Liver (tissue), 9 donors: Measurements from ENCODE around the gene GPR33. TPM values are rescaled to one million over a fixed set of nuclear protein-coding genes. Genes with fewer than 3 reads are reported as not detected.

Experiments
- DNase-seq: peaks from one replicate; pipeline ENCODE4 v3.0.0-alpha.2; 2017; ENCODE audit warnings: low spot score
- H3K27ac ChIP-seq, 2 donors: one replicate each; pipeline ENCODE4 v1.7.0; 2013; ENCODE audit warnings: inconsistent platforms in 2 of 2, low read length in 2 of 2, control low read depth in 1 of 2, low read depth in 1 of 2, mild to moderate bottlenecking in 1 of 2
- H3K27me3 ChIP-seq, 4 donors: one replicate each; pipeline versions ENCODE4 v1.6.1 to v1.7.0; 2013; ENCODE audit warnings: low read length in 3 of 4, inconsistent platforms in 1 of 4, mild to moderate bottlenecking in 1 of 4, moderate library complexity in 1 of 4; ENCODE audit not compliant: control insufficient read depth in 4 of 4, insufficient read depth in 4 of 4
- H3K36me3 ChIP-seq, 4 donors: one replicate each; pipeline versions ENCODE4 v1.6.1 to v1.7.0; 2013; ENCODE audit warnings: low read length in 3 of 4, mild to moderate bottlenecking in 3 of 4, low read depth in 1 of 4, moderate library complexity in 1 of 4; ENCODE audit not compliant: control insufficient read depth in 4 of 4, insufficient read depth in 3 of 4
- H3K4me1 ChIP-seq, 4 donors: one replicate each; pipeline versions ENCODE4 v1.6.1 to v1.7.0; 2013; ENCODE audit warnings: low read length in 3 of 4, mild to moderate bottlenecking in 3 of 4, moderate library complexity in 1 of 4; ENCODE audit not compliant: control insufficient read depth in 4 of 4, insufficient read depth in 4 of 4
- H3K4me3 ChIP-seq, 3 donors: one replicate each; pipeline versions ENCODE4 v1.6.1 to v1.7.0; 2013; ENCODE audit warnings: low read length in 3 of 3, control low read depth in 1 of 3, low read depth in 1 of 3, mild to moderate bottlenecking in 1 of 3
- H3K9ac ChIP-seq, 2 donors: one replicate each; pipeline ENCODE4 v1.7.0; 2013; ENCODE audit warnings: low read length in 2 of 2, mild to moderate bottlenecking in 2 of 2, moderate library complexity in 2 of 2, control low read depth in 1 of 2, low read depth in 1 of 2
- H3K9me3 ChIP-seq, 4 donors: one replicate each; pipeline versions ENCODE4 v1.6.1 to v1.7.0; 2013; ENCODE audit warnings: low read length in 3 of 4; ENCODE audit not compliant: control insufficient read depth in 4 of 4
- FOXA1 ChIP-seq: IDR thresholded peaks from 2 replicates; pipeline ENCODE4 v1.6.1; 2016; ENCODE audit warnings: antibody characterized with exemption
- GABPA ChIP-seq, 2 donors: IDR thresholded peaks in 1 of 2; conservative IDR thresholded peaks in 1 of 2; 2 replicates each; pipeline ENCODE4 v1.6.1; 2016; ENCODE audit warnings: antibody characterized with exemption in 2 of 2, mild to moderate bottlenecking in 1 of 2, moderate library complexity in 1 of 2
- HNF4A ChIP-seq, 2 donors: conservative IDR thresholded peaks; 2 replicates each; pipeline ENCODE4 v1.6.1; 2016; ENCODE audit warnings: antibody characterized with exemption in 2 of 2, mild to moderate bottlenecking in 2 of 2
- HNF4G ChIP-seq: IDR thresholded peaks from 2 replicates; pipeline ENCODE4 v1.6.1; 2016; ENCODE audit warnings: antibody characterized with exemption
- JUND ChIP-seq, 2 donors: IDR thresholded peaks; 2 replicates each; pipeline ENCODE4 v1.6.1; 2016; ENCODE audit warnings: antibody characterized with exemption in 2 of 2
- NR2F2 ChIP-seq: IDR thresholded peaks from 2 replicates; pipeline ENCODE4 v1.6.1; 2016; ENCODE audit warnings: antibody characterized with exemption
- RAD21 ChIP-seq, 2 donors: IDR thresholded peaks; 2 replicates each; pipeline ENCODE4 v1.6.1; 2016; ENCODE audit warnings: antibody characterized with exemption in 2 of 2, mild to moderate bottlenecking in 2 of 2
- REST ChIP-seq: IDR thresholded peaks from 2 replicates; pipeline ENCODE4 v1.6.1; 2016; ENCODE audit warnings: antibody characterized with exemption, mild to moderate bottlenecking
- RXRA ChIP-seq, 2 donors: IDR thresholded peaks; 2 replicates each; pipeline ENCODE4 v1.6.1; 2017 to 2018; ENCODE audit warnings: antibody characterized with exemption in 2 of 2, mild to moderate bottlenecking in 1 of 2
- SP1 ChIP-seq: IDR thresholded peaks from 2 replicates; pipeline ENCODE4 v1.6.1; 2018; ENCODE audit warnings: antibody characterized with exemption, mild to moderate bottlenecking
- TAF1 ChIP-seq: conservative IDR thresholded peaks from 2 replicates; pipeline ENCODE4 v1.6.1; 2016; ENCODE audit warnings: antibody characterized with exemption, mild to moderate bottlenecking
- YY1 ChIP-seq: IDR thresholded peaks from 2 replicates; pipeline ENCODE4 v1.6.1; 2016; ENCODE audit warnings: antibody characterized with exemption, mild to moderate bottlenecking
- ZBTB33 ChIP-seq: IDR thresholded peaks from 2 replicates; pipeline ENCODE4 v1.6.1; 2016; ENCODE audit warnings: antibody characterized with exemption
- WGBS: extraction: QIAGEN DNeasy Blood & Tissue Kit; methylation state at CpG from one replicate; pipeline ENCODE4 v1.1.7; 2013; 5-methylcytosine and 5-hydroxymethylcytosine counted together
- polyA plus RNA-seq, 2 donors: library from polyadenylated mRNA; stranded (reverse) in 1 of 2; unstranded in 1 of 2; fragments of 200-250 nt in 1 of 2; fragments of >200 nt in 1 of 2; fragmentation: Nextera tagmentation in 1 of 2; extraction: Ambion mirVana in 1 of 2; gene quantifications; one replicate each; pipeline versions ENCODE4 v1.2.1 to v1.2.3, GENCODE V29; 2013 to 2015
- total RNA-seq, 2 donors: library from RNA; depleted of rRNA; stranded (reverse); fragments of >200 nt; gene quantifications; one replicate each; pipeline ENCODE4 v1.2.3, GENCODE V29; 2014
- TF ChIP-seq, protein P1 (sequence below): IDR thresholded peaks from 2 replicates; pipeline ENCODE4 v1.6.1; 2016; ENCODE audit warnings: antibody characterized with exemption
- TF ChIP-seq, protein P2 (sequence below): IDR thresholded peaks from 2 replicates; pipeline ENCODE4 v1.6.1; 2016; ENCODE audit warnings: antibody characterized with exemption
- TF ChIP-seq, protein P3 (sequence below): fragments of 150-350 bp; IDR thresholded peaks from 2 replicates; pipeline ENCODE4 v1.5.1; 2017; ENCODE audit warnings: improper control_type of control experiment, low read depth, low read length; ENCODE audit not compliant: missing input control
- donor health status: healthy.
- donor health status: healthy.
- donor health status: healthy.
- donor health status: healthy.
- donor health status: healthy.

The GPR33 gene
- total and polyA plus RNA-seq, 4 donors, result not detected

DNA sequence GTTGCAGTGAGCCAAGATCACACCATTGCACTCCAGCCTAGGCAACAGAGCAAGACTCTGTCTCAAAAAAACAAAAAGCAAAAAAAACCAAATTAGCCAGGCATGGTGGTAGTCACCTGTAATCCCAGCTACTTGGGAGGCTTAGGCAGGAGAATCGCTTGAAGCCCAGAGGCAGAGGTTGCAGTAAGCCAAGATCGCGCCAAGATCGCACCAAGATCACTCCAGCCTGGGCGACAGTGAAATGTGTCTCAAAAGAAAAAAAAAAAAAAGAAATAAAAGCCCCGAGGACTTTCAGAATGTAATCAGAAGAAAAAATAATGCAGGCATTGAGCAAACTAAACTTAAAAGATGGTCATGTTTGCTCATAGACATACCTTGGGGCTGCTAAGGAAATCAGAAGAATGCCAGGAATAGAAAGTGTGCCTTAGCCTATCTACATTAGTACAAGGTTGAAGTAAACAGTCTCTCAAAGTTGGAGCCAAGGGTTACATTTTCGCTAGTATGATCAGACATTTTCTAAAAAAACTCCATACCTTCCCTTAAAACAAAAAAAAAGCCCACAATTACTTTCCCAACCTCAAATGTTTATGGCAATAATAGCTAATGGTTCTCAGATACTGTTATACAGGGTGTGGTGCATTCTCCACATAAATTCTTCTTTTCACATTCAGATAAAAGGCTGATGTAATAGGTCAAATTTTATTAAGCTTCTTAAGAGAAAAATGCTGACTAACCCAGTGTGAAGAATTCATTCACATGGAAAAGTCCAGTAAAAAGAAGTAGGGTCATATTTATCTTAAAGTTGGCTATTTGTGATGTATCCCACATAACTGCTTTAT is 46.3 kb downstream of the GPR33 start:
- TF ChIP-seq NR2F2 (no peak), REST (no peak), RXRA (IDR thresholded peaks at IDR 0.05) (no peak), ZBTB33 (no peak), FOXA1 (no peak), TAF1 (no peak), HNF4A (conservative IDR thresholded peaks at IDR 0.05) (no peak), SP1 (no peak)
- TF ChIP-seq, protein P1, sequence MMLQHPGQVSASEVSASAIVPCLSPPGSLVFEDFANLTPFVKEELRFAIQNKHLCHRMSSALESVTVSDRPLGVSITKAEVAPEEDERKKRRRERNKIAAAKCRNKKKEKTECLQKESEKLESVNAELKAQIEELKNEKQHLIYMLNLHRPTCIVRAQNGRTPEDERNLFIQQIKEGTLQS, result no peak
- TF ChIP-seq, protein P2, sequence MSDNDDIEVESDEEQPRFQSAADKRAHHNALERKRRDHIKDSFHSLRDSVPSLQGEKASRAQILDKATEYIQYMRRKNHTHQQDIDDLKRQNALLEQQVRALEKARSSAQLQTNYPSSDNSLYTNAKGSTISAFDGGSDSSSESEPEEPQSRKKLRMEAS, result no peak
- TF ChIP-seq, protein P3, sequence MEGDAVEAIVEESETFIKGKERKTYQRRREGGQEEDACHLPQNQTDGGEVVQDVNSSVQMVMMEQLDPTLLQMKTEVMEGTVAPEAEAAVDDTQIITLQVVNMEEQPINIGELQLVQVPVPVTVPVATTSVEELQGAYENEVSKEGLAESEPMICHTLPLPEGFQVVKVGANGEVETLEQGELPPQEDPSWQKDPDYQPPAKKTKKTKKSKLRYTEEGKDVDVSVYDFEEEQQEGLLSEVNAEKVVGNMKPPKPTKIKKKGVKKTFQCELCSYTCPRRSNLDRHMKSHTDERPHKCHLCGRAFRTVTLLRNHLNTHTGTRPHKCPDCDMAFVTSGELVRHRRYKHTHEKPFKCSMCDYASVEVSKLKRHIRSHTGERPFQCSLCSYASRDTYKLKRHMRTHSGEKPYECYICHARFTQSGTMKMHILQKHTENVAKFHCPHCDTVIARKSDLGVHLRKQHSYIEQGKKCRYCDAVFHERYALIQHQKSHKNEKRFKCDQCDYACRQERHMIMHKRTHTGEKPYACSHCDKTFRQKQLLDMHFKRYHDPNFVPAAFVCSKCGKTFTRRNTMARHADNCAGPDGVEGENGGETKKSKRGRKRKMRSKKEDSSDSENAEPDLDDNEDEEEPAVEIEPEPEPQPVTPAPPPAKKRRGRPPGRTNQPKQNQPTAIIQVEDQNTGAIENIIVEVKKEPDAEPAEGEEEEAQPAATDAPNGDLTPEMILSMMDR, result no peak
- WGBS, result 80% methylated on average over 7 of the region's 7 CpGs
- no peak overlapping the region for H3K27ac ChIP-seq
- no peak overlapping the region for H3K4me3 ChIP-seq
- no peaks in the 10 kb centered on the region for H3K36me3 ChIP-seq
- H3K9me3 ChIP-seq, result no peaks in the 10 kb centered on the region
- no peak for DNase-seq
- no peaks in the 10 kb centered on the region for H3K27me3 ChIP-seq
- H3K4me1 ChIP-seq, result no peaks in the 10 kb centered on the region
- no peak overlapping the region for H3K9ac ChIP-seq

DNA sequence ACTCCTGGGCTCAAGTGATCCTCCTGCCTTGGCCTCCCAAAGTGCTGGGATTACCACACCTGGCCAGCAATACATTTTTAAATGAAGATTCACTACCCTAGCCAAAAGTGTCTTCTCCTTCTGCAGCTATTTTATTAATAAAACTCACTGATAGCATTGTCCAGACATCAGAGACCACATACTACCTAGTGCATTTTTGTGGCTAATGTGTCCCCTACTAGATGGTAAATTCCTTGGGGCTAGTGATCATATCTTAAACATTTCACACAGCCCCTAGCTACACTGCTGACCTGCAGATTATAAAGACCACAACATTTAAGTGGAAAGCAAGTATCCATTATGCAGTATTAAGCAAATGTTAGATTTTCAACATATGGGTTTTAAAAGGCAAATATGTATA is 47.6 kb downstream of the GPR33 start:
- no peaks in the 10 kb centered on the region for H3K27me3 ChIP-seq
- no peak overlapping the region for H3K9ac ChIP-seq
- H3K9me3 ChIP-seq, result no peaks in the 10 kb centered on the region
- H3K4me1 ChIP-seq, result no peaks in the 10 kb centered on the region
- H3K4me3 ChIP-seq, result no peak overlapping the region
- DNase-seq, result no peak
- H3K27ac ChIP-seq, result no peak overlapping the region
- H3K36me3 ChIP-seq, result no peaks in the 10 kb centered on the region
- no peak for TF ChIP-seq YY1
- no peak for TF ChIP-seq HNF4A (conservative IDR thresholded peaks at IDR 0.05)
- TF ChIP-seq, protein P3, result no peak
- no peak for TF ChIP-seq ZBTB33
- no peak for TF ChIP-seq TAF1
- no peak for TF ChIP-seq RAD21 (IDR thresholded peaks at IDR 0.05)
- TF ChIP-seq JUND (IDR thresholded peaks at IDR 0.05), result no peak
- TF ChIP-seq, protein P2, result no peak
- TF ChIP-seq RXRA (IDR thresholded peaks at IDR 0.05), result no peak
- no peak for TF ChIP-seq NR2F2
- no peak for TF ChIP-seq GABPA (IDR thresholded peaks at IDR 0.05 in 1 of 2, conservative IDR thresholded peaks at IDR 0.05 in 1 of 2)
- no peak for TF ChIP-seq HNF4G
